HG02840 (cell line): ENCODE data around the gene CMTM8.

ENCODE experiments used
- ATAC-seq: cut with Tn5 transposase; IDR thresholded peaks from one replicate; pipeline ENCODE4 v1.9.1; 2021; ENCODE audit warnings: mild to moderate bottlenecking, moderate library complexity, moderate number of reproducible peaks; ENCODE audit not compliant: unreplicated experiment, low FRiP score

Gene CMTM8

DNA sequence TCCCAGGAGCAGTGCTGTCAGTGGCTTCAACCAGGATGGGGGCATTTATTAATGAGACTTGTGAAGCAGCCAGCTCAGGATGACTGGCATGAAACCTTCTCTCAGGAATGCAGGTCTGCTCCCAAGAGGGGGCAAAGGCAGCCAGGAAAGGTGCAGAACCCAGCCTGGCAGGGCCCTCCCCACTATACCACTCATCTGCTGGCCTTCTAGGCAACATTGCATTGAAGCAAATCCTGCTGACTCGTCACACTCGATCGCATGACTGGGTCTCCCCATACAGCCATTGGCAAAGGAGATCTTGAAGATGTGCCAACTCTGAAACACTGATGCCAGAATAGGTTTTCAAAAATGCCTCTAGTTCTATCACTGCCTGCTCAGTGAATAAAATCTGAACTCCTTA lies 87.4 kb downstream of the CMTM8 start:
- ATAC-seq = no peak

GRCh38 chr3:32326795-32327194 lies 88.3 kb downstream of the CMTM8 start:
- no peak for ATAC-seq

DNA sequence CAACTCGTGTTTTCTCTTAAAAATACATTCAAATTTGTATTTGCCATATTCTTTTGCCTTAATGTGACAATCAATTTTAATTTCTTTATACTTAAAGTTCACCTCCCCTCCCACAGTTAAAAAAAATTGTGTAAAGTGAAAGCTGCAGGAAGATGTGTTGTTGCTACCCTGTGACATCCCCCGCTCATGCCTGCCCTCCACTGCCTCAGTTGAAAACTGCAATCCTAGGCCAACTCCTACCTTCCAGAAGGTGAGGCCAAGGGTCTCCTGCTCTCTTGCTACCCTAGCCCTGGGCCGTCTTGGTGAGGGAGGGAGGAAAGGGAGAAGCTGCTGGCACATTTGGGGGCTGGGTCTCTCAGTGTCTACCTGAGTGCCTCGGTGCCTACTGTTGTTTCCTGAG lies 96.2 kb downstream of the CMTM8 start:
- ATAC-seq = no peak

- ATAC-seq = no peak
These were observed 97.1 kb downstream of the CMTM8 start for GRCh38 chr3:32335365-32336112.

DNA sequence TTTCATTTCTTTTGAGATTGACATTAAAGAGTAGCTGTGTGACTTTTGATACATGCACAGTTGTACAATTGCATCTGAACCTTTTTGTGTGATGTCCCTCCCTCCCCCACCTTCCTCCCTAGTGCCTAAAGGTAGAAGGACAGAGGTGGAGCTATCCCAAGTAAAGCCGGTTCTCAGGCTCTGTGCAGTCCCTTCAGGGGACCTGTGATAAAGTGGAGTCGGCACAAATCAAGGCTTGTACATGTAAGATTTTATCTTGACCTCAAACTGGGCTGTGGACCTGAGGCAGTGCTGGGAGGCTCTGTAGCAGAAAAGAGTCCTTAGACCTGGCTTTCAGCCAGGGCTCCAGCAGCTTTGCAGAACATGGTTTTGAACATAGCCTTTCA lies 97.6 kb downstream of the CMTM8 start:
- ATAC-seq = no peak

GRCh38 chr3:32337505-32337904 lies 99.0 kb downstream of the CMTM8 start:
- ATAC-seq = no peak

DNA sequence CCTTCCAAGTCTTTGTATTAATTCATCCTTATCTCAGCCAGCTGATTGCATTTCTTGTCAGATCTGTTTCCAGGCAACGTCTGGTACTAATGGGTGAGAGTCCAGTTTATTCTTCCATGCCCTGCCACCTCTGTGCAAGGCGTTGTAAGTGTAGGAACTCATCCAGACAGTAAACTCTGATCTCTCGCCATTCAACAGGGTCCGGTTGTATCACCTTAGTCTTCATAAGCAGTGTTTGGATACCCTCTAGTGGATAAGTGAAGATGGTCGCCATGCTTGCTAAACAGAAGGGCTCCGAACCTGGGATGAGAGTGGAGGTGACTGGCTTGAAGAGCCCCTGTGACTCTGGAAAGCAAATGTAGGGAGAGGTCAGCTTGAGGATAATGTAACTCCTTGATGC lies 101.6 kb downstream of the CMTM8 start:
- ATAC-seq = no peak

GRCh38 chr3:32340611-32341365 lies 102.3 kb downstream of the CMTM8 start:
- no peak for ATAC-seq

GRCh38 chr3:32347343-32348125 lies 109.1 kb downstream of the CMTM8 start:
- ATAC-seq = no peak

GRCh38 chr3:32349184-32349583 lies 110.7 kb downstream of the CMTM8 start:
- no peak for ATAC-seq

- no peak for ATAC-seq
These were observed 114.1 kb downstream of the CMTM8 start for GRCh38 chr3:32352563-32352962.

- no peak for ATAC-seq
These were observed 114.9 kb downstream of the CMTM8 start for GRCh38 chr3:32353351-32353750.

DNA sequence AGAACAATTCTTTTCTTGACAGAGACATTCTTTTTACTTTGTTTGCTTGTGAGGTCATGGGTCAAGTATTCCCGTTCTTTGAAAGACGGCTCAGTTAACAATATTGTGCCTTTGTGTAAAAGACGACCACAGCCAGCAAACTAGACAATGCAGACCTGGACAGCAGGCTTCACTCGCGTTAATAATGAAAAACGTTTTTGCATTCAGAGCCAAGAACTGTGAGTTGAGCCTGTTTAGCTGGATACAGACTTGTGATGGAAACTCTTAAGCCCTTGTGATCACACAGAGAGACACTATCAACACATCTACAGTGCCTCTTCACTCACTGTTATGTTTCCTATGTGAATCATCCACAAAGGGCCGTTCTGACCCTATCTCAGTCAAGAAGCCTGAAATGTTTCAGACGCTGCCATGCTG lies 115.9 kb downstream of the CMTM8 start:
- no peak for ATAC-seq

DNA sequence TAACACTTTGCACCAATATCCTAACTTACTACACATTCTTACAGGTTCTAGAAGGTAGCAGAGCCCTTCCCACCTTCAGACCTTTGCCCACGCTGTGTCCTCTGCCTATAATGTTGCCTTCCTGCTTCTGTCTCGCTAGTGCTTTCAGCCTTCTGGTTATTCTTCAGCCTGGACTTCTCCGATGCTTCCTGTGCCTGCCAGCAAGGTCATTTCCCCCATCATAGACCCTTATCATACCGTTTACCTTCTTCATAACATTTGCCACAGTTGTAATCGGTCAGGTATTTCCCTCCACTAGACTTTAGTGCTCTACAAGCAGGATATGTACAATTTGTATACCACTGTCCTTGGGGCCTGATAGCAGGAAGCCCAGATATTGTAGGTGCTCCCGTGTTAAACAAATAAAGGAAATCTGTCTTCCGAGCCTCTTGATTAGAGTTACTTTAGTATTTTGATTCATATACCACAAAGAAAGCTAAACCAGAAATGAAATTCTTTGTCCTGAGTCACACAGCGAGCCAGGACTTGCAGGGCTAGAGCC lies 117.3 kb downstream of the CMTM8 start:
- ATAC-seq = no peak

DNA sequence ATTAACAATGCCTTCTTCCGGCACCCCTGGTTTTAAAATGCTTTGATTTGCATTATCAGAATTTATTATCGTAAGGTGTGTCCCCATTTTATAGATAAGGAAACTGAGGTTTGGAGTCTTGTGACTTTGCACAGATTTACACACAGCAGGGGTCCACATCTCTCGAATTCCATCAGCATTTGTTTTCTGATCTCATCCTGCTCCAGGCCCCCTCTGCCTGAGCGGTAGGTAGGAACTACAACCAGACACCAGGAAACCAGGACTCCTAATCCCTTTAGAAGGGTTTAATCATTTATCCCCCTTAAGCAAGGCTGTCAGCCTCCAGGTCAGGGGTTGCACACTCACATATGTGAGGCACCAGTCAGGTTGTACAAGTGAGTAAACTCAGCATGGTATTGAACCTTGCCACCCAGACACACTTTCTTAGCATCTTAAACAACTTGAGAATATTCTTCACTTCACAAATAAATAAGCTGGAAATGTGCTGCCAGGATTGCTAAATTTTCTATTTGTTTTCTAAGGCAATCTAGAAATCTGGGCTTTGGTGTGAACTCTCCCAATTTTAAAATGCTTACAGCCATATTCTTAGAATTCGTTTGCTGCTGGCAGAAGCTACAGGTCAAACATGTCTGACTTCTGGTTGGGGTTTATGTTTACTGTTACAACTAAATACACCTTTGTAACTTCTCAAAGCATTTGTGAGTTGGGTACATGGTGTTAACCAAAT lies 121.4 kb downstream of the CMTM8 start:
- ATAC-seq = no peak

GRCh38 chr3:32360493-32360827 lies 122.0 kb downstream of the CMTM8 start:
- ATAC-seq = no peak

GRCh38 chr3:32366638-32367397 lies 128.3 kb downstream of the CMTM8 start:
- ATAC-seq = no peak

- ATAC-seq = no peak
These were observed 129.0 kb downstream of the CMTM8 start for GRCh38 chr3:32367442-32367841.

DNA sequence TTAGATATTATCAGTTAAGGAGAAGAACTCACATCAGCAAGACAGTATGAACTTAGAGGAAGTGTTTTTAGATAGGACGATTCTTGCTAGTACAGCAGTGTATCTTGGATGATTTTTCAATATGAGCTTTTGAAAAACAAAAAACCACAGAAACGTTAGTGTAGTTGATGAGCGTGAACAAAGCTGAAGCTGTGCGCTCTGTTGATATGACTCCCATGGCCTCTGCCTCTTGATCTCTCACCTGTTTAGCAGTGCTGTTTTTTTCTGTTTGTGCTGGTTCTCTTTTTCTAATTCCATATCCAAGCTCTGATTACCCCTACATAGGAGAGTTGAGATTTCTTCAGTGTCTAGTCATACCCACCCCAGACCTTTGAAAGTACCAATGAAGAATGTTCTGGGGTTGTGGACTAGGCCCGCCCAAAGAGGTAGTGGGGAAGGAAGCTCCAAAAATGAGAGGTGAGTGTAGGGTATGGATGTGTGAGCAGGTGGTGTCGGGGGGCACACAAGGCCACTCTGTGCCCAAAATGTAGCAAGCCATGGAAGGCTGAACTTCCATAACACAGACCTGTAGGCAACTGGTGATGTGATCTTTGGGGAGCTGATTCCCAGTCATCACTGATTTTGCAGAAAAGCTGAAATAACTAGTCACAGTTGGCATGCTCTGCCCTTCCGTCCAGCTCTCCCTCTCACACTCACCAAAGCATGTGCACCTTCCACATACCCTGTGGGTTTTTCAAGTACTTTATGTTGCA lies 133.2 kb downstream of the CMTM8 start:
- ATAC-seq = no peak
